Hepatocyte (in vitro differentiated cells): ENCODE data around the gene CEP131. TPM values are rescaled to one million over a fixed set of nuclear protein-coding genes. Genes with fewer than 3 reads are reported as not detected.
"Not testable (repeated sequence)": the region's sequence is repeated elsewhere in the genome, so short reads cannot be mapped to it uniquely, and the experiment has no call there.

Source experiments
- DNase-seq: peaks from one replicate; pipeline ENCODE4 v3.0.0-alpha.2; 2016; ENCODE audit warnings: low spot score
- H2AFZ ChIP-seq: fragments of 200-600 bp; sonication (generic); 2 replicates; pipeline ENCODE4 v1.6.0; 2016; ENCODE audit warnings: antibody characterized with exemption, mild to moderate bottlenecking
- H3K27ac ChIP-seq: fragments of 200-600 bp; sonication (generic); 2 replicates; pipeline ENCODE4 v1.5.1; 2016; ENCODE audit warnings: mild to moderate bottlenecking
- H3K27me3 ChIP-seq: fragments of 200-600 bp; sonication (generic); 2 replicates; pipeline ENCODE4 v1.6.1; 2016
- H3K36me3 ChIP-seq: fragments of 200-600 bp; sonication (generic); replicated peaks from 2 replicates; pipeline ENCODE4 v1.5.1; 2016; ENCODE audit warnings: low read depth; ENCODE audit not compliant: insufficient read depth
- H3K4me1 ChIP-seq: fragments of 200-600 bp; sonication (generic); 2 replicates; pipeline ENCODE4 v1.5.1; 2016; ENCODE audit warnings: mild to moderate bottlenecking, moderate library complexity; ENCODE audit not compliant: insufficient read depth
- H3K4me2 ChIP-seq: fragments of 200-600 bp; sonication (generic); 2 replicates; pipeline ENCODE4 v1.6.0; 2016
- H3K4me3 ChIP-seq: fragments of 200-600 bp; sonication (generic); 2 replicates; pipeline ENCODE4 v1.5.1; 2016; ENCODE audit warnings: mild to moderate bottlenecking
- H3K79me2 ChIP-seq: fragments of 200-600 bp; sonication (generic); 2 replicates; pipeline ENCODE4 v1.6.0; 2017; ENCODE audit warnings: mild to moderate bottlenecking
- H3K9me2 ChIP-seq: fragments of 200-600 bp; sonication (generic); replicated peaks from 2 replicates; pipeline ENCODE4 v1.6.0; 2017; ENCODE audit warnings: mild to moderate bottlenecking; ENCODE audit not compliant: insufficient read depth
- H3K9me3 ChIP-seq: fragments of 200-600 bp; sonication (generic); 2 replicates; pipeline ENCODE4 v1.5.1; 2016; ENCODE audit warnings: low read depth, mild to moderate bottlenecking
- H4K20me1 ChIP-seq: fragments of 200-600 bp; sonication (generic); 2 replicates; pipeline ENCODE4 v1.6.0; 2016; ENCODE audit warnings: mild to moderate bottlenecking; ENCODE audit not compliant: insufficient read depth, poor library complexity, severe bottlenecking
- EZH2 ChIP-seq: fragments of 200-600 bp; sonication (generic); IDR thresholded peaks from 2 replicates; pipeline ENCODE4 v1.6.1; 2016; ENCODE audit warnings: antibody characterized with exemption, mild to moderate bottlenecking, borderline replicate concordance
- EZH2phosphoT487 ChIP-seq: fragments of 200-600 bp; sonication (generic); IDR thresholded peaks from one replicate; pipeline ENCODE4 v1.6.1; 2018; ENCODE audit warnings: antibody characterized with exemption, mild to moderate bottlenecking, low read depth, moderate library complexity; ENCODE audit not compliant: unreplicated experiment, severe bottlenecking
- whole genome bisulfite sequencing: methylation state at CpG from one replicate; pipeline ENCODE4 v1.1.6; 2016; ENCODE audit warnings: low lambda C conversion rate; ENCODE audit errors: missing lambda C conversion rate; 5-methylcytosine and 5-hydroxymethylcytosine counted together
- polyA plus RNA-seq: library from polyadenylated mRNA; unstranded; fragments of >200 nt; fragmentation: Nextera tagmentation; extraction: Ambion mirVana; gene quantifications from 2 replicates; pipeline ENCODE4 v1.2.1, GENCODE V29; 2016
- total RNA-seq: library from RNA; depleted of rRNA; stranded (reverse); fragments of >200 nt; gene quantifications from 2 replicates; pipeline ENCODE4 v1.2.3, GENCODE V29; 2014
- TF ChIP-seq, protein P1 (sequence below): fragments of 200-600 bp; sonication (generic); IDR thresholded peaks from 2 replicates; pipeline ENCODE4 v1.5.1; 2016; ENCODE audit warnings: antibody characterized with exemption, mild to moderate bottlenecking; ENCODE audit not compliant: poor library complexity

Gene CEP131
- total and polyA plus RNA-seq, 2 experiments from 2014 or later: 7.3 to 10.1 TPM

DNA sequence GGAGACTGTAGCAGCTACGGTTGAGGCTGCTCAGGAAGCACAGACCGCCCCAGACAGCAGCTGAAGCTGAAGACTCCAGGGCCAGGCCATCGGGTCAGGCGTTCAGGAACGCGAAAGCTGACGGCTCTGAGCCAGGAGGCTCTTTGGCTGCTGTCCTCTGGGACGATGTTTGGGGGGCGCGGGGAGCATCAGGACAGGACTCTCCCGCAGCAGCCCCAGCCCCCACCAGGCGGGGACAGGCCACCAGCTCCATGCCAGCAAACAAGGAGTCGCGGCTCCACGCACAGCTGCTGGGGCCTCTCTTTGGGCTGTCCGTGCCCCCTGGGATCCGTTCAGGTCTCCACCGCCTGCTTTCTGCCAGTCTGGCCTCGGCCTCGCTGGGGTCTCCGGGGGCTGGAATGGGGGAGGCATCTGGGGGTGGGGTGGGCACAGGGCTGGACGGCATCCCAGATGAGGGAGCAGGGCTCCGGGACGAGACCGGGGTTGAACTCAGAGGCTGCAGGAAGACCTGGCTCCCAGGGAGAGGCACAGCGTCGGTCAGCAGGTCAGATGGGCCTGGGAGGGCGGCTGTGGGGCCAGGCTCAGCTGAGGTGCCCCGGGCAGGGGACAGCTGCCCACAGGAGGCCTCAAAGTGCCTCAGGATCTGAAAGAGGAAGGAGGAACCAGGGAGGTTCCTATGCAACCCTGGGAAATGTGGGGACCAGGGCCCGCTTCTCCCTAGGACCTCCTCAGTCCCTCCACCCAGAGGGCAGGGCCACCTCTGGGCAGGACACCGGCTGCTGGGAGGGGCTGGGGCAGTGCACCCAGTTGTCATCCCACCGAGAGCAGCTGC is 6.3 kb upstream of the CEP131 start:
- no peaks in the 10 kb centered on the region for H3K36me3 ChIP-seq
- no peaks in the 10 kb centered on the region for H3K79me2 ChIP-seq
- no peak overlapping the region for H3K4me3 ChIP-seq

DNA sequence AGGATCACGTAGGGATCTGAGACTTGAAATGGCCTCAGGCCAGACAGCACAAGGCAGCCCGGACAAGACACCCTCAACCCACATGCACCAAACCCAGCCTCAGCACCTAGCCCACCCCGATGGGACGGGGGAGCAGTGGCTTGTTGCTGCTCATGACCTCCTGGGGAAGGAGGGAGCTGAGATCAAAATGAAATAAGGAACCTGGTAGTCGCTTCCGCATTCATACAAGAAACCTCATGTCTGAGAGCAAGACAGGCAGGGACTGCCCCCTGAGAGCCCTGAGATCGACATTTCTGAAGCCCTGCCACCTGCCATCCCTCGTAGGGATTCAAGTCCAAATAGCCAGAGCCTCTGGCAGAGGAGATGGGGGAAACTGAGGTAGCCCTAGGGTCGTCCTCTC is 5.7 kb upstream of the CEP131 start:
- WGBS: 88% methylated on average over 9 of the region's 9 CpGs
- H3K27me3 ChIP-seq: no peaks in the 10 kb centered on the region
- H3K27ac ChIP-seq: no peak overlapping the region
- H3K9me2 ChIP-seq: no peaks in the 10 kb centered on the region
- DNase-seq: no peak
- no peaks in the 10 kb centered on the region for H3K4me1 ChIP-seq
- H3K4me3 ChIP-seq: no peak overlapping the region
- no peak for TF ChIP-seq EZH2phosphoT487
- no peak for TF ChIP-seq EZH2
- TF ChIP-seq, protein P1, sequence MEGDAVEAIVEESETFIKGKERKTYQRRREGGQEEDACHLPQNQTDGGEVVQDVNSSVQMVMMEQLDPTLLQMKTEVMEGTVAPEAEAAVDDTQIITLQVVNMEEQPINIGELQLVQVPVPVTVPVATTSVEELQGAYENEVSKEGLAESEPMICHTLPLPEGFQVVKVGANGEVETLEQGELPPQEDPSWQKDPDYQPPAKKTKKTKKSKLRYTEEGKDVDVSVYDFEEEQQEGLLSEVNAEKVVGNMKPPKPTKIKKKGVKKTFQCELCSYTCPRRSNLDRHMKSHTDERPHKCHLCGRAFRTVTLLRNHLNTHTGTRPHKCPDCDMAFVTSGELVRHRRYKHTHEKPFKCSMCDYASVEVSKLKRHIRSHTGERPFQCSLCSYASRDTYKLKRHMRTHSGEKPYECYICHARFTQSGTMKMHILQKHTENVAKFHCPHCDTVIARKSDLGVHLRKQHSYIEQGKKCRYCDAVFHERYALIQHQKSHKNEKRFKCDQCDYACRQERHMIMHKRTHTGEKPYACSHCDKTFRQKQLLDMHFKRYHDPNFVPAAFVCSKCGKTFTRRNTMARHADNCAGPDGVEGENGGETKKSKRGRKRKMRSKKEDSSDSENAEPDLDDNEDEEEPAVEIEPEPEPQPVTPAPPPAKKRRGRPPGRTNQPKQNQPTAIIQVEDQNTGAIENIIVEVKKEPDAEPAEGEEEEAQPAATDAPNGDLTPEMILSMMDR: no peak
- no peak overlapping the region for H3K4me2 ChIP-seq
- H3K9me3 ChIP-seq: no peaks in the 10 kb centered on the region
- no peak overlapping the region for H2AFZ ChIP-seq
- H3K79me2 ChIP-seq: no peaks in the 10 kb centered on the region
- H3K36me3 ChIP-seq: no peaks in the 10 kb centered on the region
- no peaks in the 10 kb centered on the region for H4K20me1 ChIP-seq

More for the DNA sequence above, 6.3 kb upstream of the CEP131 start:
- Histone ChIP-seq H3K4me1 (no peaks in the 10 kb centered on the region), H3K9me2 (no peaks in the 10 kb centered on the region), H3K27ac (no peak overlapping the region), H4K20me1 (no peaks in the 10 kb centered on the region), H2AFZ (no peak overlapping the region), H3K27me3 (no peaks in the 10 kb centered on the region), H3K4me2 (no peak overlapping the region), H3K9me3 (no peaks in the 10 kb centered on the region)
- TF ChIP-seq EZH2 (no peak), EZH2phosphoT487 (no peak)
- TF ChIP-seq, protein P1: no peak
- DNase-seq: no peak
- WGBS: 96% methylated on average over 25 of the region's 32 CpGs

DNA sequence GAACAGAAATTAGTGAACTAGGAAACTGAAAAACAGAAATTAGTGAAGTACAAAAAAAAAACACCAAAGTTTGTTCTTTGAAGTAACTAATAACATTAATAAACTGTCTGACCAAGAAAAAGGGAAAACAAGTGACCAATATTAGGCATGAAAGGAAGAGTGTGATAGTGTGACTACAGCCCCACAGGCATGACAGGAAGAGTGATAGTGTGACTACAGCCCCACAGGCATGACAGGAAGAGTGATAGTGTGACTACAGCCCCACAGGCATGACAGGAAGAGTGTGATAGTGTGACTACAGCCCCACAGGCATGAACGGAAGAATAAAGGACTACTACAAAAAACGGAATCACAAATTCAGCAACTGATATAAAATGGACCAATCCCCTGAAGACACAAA is 4.9 kb upstream of the CEP131 start:
- not testable (repeated sequence) for H3K27me3 ChIP-seq, H2AFZ ChIP-seq, H3K4me2 ChIP-seq, H3K4me1 ChIP-seq, H3K4me3 ChIP-seq, H3K27ac ChIP-seq, H3K9me3 ChIP-seq, H3K36me3 ChIP-seq, H3K79me2 ChIP-seq, DNase-seq, H4K20me1 ChIP-seq, H3K9me2 ChIP-seq
- WGBS: 95% methylated on average over 2 of the region's 2 CpGs

DNA sequence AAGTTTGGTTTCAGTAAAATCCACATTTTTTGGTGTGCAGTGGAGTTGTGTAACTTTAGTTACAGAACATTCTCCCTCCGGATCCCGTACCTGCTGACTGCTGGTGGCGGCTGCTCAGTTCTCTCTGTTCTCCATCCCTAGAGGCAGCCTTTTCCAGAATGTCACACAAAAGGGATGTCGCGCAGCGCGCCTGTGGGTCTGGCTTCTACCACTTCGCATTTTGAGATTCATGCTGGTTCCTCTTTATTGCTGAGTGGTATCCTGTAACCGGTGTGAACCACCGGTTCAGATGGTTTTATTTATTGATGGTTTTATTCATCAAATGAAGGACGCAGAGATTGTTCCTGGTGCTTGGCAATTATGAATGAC is 981 bp upstream of the CEP131 start:
- DNase-seq: no peak
- H3K27ac ChIP-seq: peak overlapping the region; percentile 16
- 35% methylated on average over 11 of the region's 11 CpGs for WGBS
- H3K9me2 ChIP-seq: no peaks in the 10 kb centered on the region
- H3K4me3 ChIP-seq: peak overlapping the region; percentile 37
- no peaks in the 10 kb centered on the region for H3K36me3 ChIP-seq
- no peak for TF ChIP-seq EZH2phosphoT487
- TF ChIP-seq EZH2: no peak
- TF ChIP-seq, protein P1: no peak
- H3K27me3 ChIP-seq: no peaks in the 10 kb centered on the region
- no peaks in the 10 kb centered on the region for H3K4me1 ChIP-seq
- H3K79me2 ChIP-seq: peaks cover 7% of the 10 kb centered on the region
- no peaks in the 10 kb centered on the region for H4K20me1 ChIP-seq
- peak overlapping the region; percentile 62 for H2AFZ ChIP-seq
- H3K9me3 ChIP-seq: no peaks in the 10 kb centered on the region
- peak overlapping the region; percentile 84 for H3K4me2 ChIP-seq
